AML-193 (cell line): ENCODE measurements around the gene ZFP64.

Experiments used
- DNase-seq, 2 experiments: peaks; one replicate each; lab custom pipeline; 2025; lab: John Stamatoyannopoulos, UW

Gene ZFP64

DNA sequence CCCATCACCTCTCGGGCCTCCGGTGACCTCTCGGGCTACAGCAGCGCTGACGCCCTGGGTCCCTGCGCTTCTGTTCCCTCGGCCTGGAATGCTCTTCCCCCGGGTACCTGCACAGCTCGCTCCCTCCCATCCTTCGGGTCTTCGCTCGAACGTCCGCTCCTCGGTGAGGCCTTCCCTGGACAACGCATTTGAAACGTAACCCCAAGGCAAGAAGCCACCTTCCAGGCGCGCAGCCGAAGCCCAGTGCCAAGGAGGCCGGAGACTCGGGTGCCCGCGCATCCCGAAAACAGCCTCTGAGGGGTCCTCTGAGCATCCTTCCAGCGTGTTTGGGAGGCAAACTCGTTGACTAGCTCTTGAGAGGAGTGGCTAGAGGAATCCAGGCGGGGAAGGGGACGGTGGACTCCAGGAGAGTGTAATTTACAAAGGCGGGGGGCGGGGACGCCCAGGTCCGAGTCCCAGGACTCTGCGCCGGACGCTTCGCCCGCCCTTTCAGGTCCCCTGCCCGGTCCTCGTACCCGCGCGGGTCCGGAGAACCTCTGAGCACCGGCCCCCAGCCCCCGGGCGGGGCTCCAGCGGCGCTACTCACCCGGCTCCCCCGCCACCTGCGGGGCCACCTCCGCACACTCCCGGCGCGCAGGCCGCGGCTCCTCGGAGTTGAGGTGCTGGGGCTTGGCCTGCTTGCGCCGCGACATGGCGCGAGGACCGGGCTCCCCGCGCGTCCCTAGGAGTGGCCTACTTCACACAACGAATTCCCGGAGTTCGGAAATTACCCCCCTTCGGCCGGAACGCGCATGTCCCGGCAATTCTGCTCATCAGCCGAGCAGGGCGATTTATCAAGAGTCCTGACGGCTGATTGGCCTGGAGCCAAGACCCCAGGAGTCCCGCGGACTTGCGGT, 86.8 kb downstream of the ZFP64 start:
- DNase-seq = no peak

DNA sequence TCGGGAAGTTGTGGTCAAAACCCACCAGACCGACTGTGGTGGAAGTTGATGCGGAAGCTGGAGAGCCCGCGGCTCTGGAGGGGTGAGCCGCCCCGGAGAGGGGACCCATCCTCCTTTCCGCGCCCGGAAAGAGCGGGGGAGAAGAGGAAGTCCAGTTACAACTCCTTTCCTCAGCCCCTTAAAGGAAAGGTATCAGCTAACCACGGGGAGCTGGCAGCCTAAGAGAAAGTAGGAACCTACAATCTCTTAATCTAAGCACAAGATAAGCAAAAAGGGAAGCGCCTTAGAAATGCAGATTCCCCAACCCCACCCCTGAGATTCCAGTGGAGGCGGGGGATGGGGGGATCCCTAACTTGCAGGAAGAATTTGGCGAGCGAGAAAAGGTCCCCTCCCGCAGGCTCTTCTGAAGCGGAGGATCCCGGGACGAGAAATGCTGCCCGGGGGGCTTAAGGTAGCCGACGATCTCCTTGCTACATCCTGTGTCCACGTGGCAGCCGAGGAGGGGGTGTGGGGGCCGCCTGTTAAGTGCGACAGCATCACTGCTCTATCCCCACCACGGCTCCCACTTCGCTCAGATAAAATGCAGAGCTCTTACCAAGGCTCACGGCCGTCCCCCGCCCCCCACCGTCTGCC, 87.5 kb downstream of the ZFP64 start:
- peak; percentile 77 to 79 for DNase-seq

DNA sequence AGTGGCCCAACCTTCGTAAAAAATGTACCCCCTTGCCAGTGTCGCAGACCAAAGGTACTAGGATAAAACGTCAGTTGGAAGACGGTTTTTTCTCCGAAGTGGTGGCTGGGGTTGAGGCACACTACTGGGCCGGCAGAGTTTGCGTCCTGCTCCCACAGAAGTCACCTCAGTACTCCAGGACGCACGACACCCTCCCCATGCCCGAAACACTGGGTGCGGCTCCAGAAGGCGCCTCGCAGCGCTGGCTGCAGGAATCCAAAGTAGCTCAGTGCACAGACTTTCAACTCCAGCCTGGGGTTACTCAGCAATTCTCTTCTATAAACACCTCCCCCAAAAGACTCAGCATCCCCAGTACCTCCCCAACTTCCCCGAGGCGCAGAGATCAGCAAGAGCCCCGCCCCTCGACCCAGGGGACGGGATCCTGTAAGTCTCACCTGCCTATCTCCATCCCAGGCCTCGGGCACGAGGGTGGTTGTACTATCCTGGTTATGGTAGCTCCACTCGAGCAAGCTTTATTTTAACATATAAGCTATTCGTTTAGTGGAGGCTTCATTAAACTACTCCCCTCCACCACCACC, 88.2 kb downstream of the ZFP64 start:
- DNase-seq = peak; percentile 79

DNA sequence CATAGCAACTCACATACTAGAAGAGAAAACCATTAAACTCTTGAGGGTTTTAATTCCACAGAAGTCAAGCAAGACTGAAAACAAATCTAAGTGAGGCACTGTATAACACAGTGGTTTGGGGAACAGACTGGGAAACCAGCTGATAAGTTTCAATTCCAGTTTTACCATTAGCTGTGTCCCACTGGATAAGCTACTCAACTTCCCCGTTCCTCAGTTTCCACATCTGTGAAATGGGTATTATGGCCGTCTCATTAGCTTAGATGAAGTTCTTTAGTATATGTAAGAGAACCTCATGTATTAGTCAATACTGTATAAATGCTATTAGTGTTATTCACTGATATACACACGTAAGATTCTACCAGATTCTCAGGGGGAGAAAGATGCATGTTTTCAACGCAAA, 89.0 kb downstream of the ZFP64 start:
- DNase-seq = no peak

DNA sequence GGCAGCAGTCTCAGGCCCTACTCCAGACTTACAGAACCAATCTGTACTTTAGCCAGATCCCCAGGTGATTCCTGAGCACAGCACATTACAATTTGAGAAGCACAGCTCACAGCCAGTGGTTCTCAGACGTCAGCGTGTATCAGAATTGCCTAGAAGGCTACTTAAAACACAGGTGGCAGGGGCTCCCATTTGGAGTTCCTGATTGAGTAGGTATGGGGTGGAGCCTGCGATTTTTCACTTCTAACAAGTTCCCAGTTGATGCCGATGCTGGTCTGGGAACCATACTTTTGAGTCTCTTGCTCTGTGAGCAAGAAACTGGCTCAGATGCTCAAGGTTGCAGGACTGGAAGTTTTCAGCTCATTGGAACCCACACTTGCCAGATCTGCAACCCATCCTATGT, 89.5 kb downstream of the ZFP64 start:
- no peak for DNase-seq
